Endothelial cell of umbilical vein (primary cell): Measurements from ENCODE around the gene WDR6. TPM values are rescaled to one million over a fixed set of nuclear protein-coding genes. Genes with fewer than 3 reads are reported as not detected.

Experiments used
- BruUV-seq: library from RNA; stranded (reverse); fragments of 400-500 nt; replicated peaks from 2 replicates; lab custom pipeline; 2021; lab: Mats Ljungman, UMichigan
- CTCF ChIA-PET: fragments of 300-600, 350-600 bp; sonication (Branson Sonifier 250); formaldehyde crosslinking; loops from one replicate; lab custom pipeline; 2021; ENCODE audit warnings: antibody characterized with exemption, inconsistent platforms; lab: Charles Lee
- POLR2A ChIA-PET: fragments of 300-600, 350-600 bp; sonication (Branson Sonifier 250); formaldehyde crosslinking; loops from one replicate; lab custom pipeline; 2021; ENCODE audit warnings: antibody characterized with exemption, inconsistent platforms; lab: Charles Lee
- DNase-seq: peaks from one replicate; pipeline ENCODE4 v3.0.0-alpha.2; 2011; ENCODE audit warnings: low read depth, low spot score
- FAIRE-seq: peaks from 2 replicates; lab custom pipeline; 2011; peaks lifted over from hg19 to GRCh38; lab: Jason Lieb, UNC
- H2AFZ ChIP-seq: 2 replicates; pipeline ENCODE4 v1.6.0; 2012; ENCODE audit warnings: low read depth, low read length, control low read depth, inconsistent platforms
- H3K27ac ChIP-seq: 2 replicates; pipeline ENCODE4 v1.5.1; 2011; ENCODE audit warnings: low read depth, mild to moderate bottlenecking, control low read depth, low read length, moderate library complexity; ENCODE audit not compliant: insufficient read depth
- H3K27me3 ChIP-seq, 2 experiments: 2 replicates each; pipeline versions ENCODE4 v1.6.0 to v1.6.1; 2011; ENCODE audit warnings: low read length in 2 of 2, mixed read lengths in 1 of 2; ENCODE audit not compliant: control insufficient read depth in 2 of 2, insufficient read depth in 2 of 2
- H3K36me3 ChIP-seq, 2 experiments: 2 replicates in 1 of 2; 3 replicates in 1 of 2; pipeline ENCODE4 v1.5.1; 2011; ENCODE audit warnings: low read length in 2 of 2, mild to moderate bottlenecking in 1 of 2, moderate library complexity in 1 of 2; ENCODE audit not compliant: control insufficient read depth in 2 of 2, insufficient read depth in 2 of 2; ENCODE audit errors: extremely low read depth in 1 of 2
- H3K4me1 ChIP-seq: 3 replicates; pipeline ENCODE4 v1.5.1; 2011; ENCODE audit warnings: mild to moderate bottlenecking, low read length; ENCODE audit not compliant: control insufficient read depth, insufficient read depth; ENCODE audit errors: extremely low read depth
- H3K4me2 ChIP-seq: 2 replicates; pipeline ENCODE4 v1.6.1; 2011; ENCODE audit warnings: low read length, control low read depth, mixed read lengths; ENCODE audit not compliant: insufficient read depth
- H3K4me3 ChIP-seq, 3 experiments: fragments of 200-600 bp in 1 of 3; sonication (generic), shearing (Covaris generic) in 1 of 3; replicated peaks in 1 of 3; 2 replicates each; pipeline ENCODE4 v1.5.1; 2011 to 2016; ENCODE audit warnings: control low read depth in 3 of 3, low read length in 3 of 3, mild to moderate bottlenecking in 2 of 3, inconsistent platforms in 1 of 3, low read depth in 1 of 3, moderate library complexity in 1 of 3; ENCODE audit not compliant: insufficient read depth in 1 of 3
- H3K79me2 ChIP-seq: 2 replicates; pipeline ENCODE4 v1.6.0; 2012; ENCODE audit warnings: low read length, inconsistent platforms; ENCODE audit not compliant: control insufficient read depth, insufficient read depth
- H3K9ac ChIP-seq: replicated peaks from 2 replicates; pipeline ENCODE3; 2011; ENCODE audit warnings: low read length, control low read depth; ENCODE audit not compliant: insufficient read depth; ENCODE audit errors: extremely low read depth
- H3K9me1 ChIP-seq: replicated peaks from 3 replicates; pipeline ENCODE4 v1.6.0; 2011; ENCODE audit warnings: mild to moderate bottlenecking, low read length; ENCODE audit not compliant: control insufficient read depth, insufficient read depth; ENCODE audit errors: extremely low read depth
- H3K9me3 ChIP-seq: replicated peaks from 2 replicates; pipeline ENCODE4 v1.5.1; 2012; ENCODE audit warnings: low read length, inconsistent platforms; ENCODE audit not compliant: control insufficient read depth, insufficient read depth
- H4K20me1 ChIP-seq: replicated peaks from 2 replicates; pipeline ENCODE3; 2011; ENCODE audit warnings: mild to moderate bottlenecking, low read length; ENCODE audit not compliant: control insufficient read depth, insufficient read depth; ENCODE audit errors: extremely low read depth
- EZH2 ChIP-seq: IDR thresholded peaks from 2 replicates; pipeline ENCODE4 v1.6.1; 2012; ENCODE audit warnings: borderline replicate concordance, low read depth, mild to moderate bottlenecking, moderate library complexity, low read length, inconsistent platforms; ENCODE audit not compliant: severe bottlenecking
- FOS ChIP-seq: IDR thresholded peaks from 2 replicates; pipeline ENCODE4 v1.6.1; 2011; ENCODE audit warnings: mild to moderate bottlenecking, low read length, moderate library complexity, borderline replicate concordance; ENCODE audit not compliant: insufficient read depth
- GATA2 ChIP-seq: IDR thresholded peaks from 2 replicates; pipeline ENCODE4 v1.7.0; 2011; ENCODE audit warnings: low read depth, mild to moderate bottlenecking, moderate library complexity, mixed read lengths, low read length; ENCODE audit not compliant: insufficient read length, insufficient read depth
- MYC ChIP-seq: IDR thresholded peaks from one replicate; pipeline ENCODE4 v1.6.1; 2011; ENCODE audit warnings: mild to moderate bottlenecking, low read depth, low read length
- POLR2A ChIP-seq: IDR thresholded peaks from 2 replicates; pipeline ENCODE4 v1.6.1; 2012; ENCODE audit warnings: low read depth, mild to moderate bottlenecking, control low read depth, low read length
- POLR2AphosphoS5 ChIP-seq: IDR thresholded peaks from 2 replicates; pipeline ENCODE4 v1.6.1; 2012; ENCODE audit warnings: low read depth, mild to moderate bottlenecking, control low read depth, low read length, moderate library complexity; ENCODE audit not compliant: insufficient read depth
- dilution Hi-C: fragments of 300-500 bp; cut with MboI; formaldehyde crosslinking; loops from one replicate; pipeline ENCODE4 v1.15.0; 2019; ENCODE audit warnings: low sequenced_read_pairs; ENCODE audit not compliant: extremely low pct_ligation_motif_present
- intact Hi-C: fragments of 100-400 bp; cut with micrococcal nuclease; formaldehyde crosslinking; loops from one replicate; pipeline ENCODE4 v1.10.0; 2022
- polyA plus RNA-seq, 4 experiments: library from polyadenylated mRNA; depleted of rRNA in 3 of 4; stranded (reverse) in 3 of 4; unstranded in 1 of 4; fragments of >200 nt; gene quantifications; 2 replicates each; pipeline versions ENCODE4 v1.2.1 to v1.2.3, GENCODE V29; 2011 to 2012; ENCODE audit warnings: missing spikeins in 1 of 4
- total RNA-seq: library from RNA; stranded (reverse); gene quantifications from 2 replicates; pipeline ENCODE4 v1.2.3, GENCODE V29; 2021
- TF ChIP-seq, protein P1 (sequence below), 2 donors: IDR thresholded peaks; 1 replicate in 1 of 2; 2 replicates in 1 of 2; pipeline ENCODE4 v1.5.1; 2011; ENCODE audit warnings: low read length in 2 of 2, mild to moderate bottlenecking in 2 of 2, moderate library complexity in 2 of 2, control low read depth in 1 of 2, inconsistent platforms in 1 of 2, low read depth in 1 of 2; ENCODE audit not compliant: insufficient read depth in 1 of 2; ENCODE audit errors: extremely low read depth in 1 of 2
- TF ChIP-seq, protein P2 (sequence below): IDR thresholded peaks from 2 replicates; pipeline ENCODE4 v1.6.1; 2011; ENCODE audit not compliant: insufficient read depth, insufficient read length

Gene WDR6
- total and polyA plus RNA-seq, 2 donors (not counting 3 experiments of a cell fraction or from before 2014, with no cell fraction given) = 192 to 319 TPM

DNA sequence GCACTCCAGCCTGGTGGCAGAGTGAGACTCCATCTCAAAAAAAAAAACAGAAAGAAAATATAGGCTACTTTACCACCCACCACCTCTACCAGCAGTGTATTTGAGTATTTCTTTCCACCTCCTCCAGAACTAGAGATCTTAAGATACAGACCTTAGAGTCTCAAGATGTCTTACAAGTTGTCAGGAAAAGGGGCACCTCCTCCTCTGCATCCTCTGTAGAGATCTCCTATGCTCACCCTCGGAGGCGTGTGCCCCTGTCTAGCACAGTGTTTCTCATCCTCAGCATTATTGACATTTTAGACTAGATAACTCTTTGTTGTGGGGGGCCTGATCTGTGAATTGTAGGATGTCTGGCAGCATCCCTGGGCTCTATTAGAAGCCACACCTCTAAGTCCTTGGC is 44.9 kb upstream of the WDR6 start:
- Histone ChIP-seq H3K27ac (no peak overlapping the region), H2AFZ (no peak overlapping the region), H3K4me2 (no peak overlapping the region), H3K9ac (no peak overlapping the region), H3K4me1 (no peaks in the 10 kb centered on the region), H3K9me3 (no peaks in the 10 kb centered on the region), H4K20me1 (no peaks in the 10 kb centered on the region), H3K79me2 (peaks cover 3% of the 10 kb centered on the region), H3K4me3 (no peak overlapping the region), H3K9me1 (no peaks in the 10 kb centered on the region), H3K36me3 (peaks cover 9 to 11% of the 10 kb centered on the region in 2 experiments), H3K27me3 (no peaks in the 10 kb centered on the region)
- dilution Hi-C loops (no loop called here), intact Hi-C loops (no loop called here)
- ChIA-PET POLR2A (no interaction called here), CTCF (no interaction called here)
- DNase-seq (no peak), FAIRE-seq (no peak)
- TF ChIP-seq POLR2A = no peak
- TF ChIP-seq GATA2 = no peak
- TF ChIP-seq EZH2 = no peak
- TF ChIP-seq POLR2AphosphoS5 = no peak
- TF ChIP-seq, protein P1, sequence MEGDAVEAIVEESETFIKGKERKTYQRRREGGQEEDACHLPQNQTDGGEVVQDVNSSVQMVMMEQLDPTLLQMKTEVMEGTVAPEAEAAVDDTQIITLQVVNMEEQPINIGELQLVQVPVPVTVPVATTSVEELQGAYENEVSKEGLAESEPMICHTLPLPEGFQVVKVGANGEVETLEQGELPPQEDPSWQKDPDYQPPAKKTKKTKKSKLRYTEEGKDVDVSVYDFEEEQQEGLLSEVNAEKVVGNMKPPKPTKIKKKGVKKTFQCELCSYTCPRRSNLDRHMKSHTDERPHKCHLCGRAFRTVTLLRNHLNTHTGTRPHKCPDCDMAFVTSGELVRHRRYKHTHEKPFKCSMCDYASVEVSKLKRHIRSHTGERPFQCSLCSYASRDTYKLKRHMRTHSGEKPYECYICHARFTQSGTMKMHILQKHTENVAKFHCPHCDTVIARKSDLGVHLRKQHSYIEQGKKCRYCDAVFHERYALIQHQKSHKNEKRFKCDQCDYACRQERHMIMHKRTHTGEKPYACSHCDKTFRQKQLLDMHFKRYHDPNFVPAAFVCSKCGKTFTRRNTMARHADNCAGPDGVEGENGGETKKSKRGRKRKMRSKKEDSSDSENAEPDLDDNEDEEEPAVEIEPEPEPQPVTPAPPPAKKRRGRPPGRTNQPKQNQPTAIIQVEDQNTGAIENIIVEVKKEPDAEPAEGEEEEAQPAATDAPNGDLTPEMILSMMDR (IDR thresholded peaks at IDR 0.05; ENCODE audit: extremely low read depth in 1 of 2, insufficient read depth in 1 of 2, low read depth in 1 of 2, low read length in 2 of 2) = no peak
- BruUV-seq = no TSS peak

- no peak for DNase-seq
- H3K9me1 ChIP-seq = no peaks in the 10 kb centered on the region
- no peak for FAIRE-seq
- no peak overlapping the region for H3K4me3 ChIP-seq
- dilution Hi-C loops = no loop called here
- no peak overlapping the region for H3K27ac ChIP-seq
- no peak overlapping the region for H2AFZ ChIP-seq
- H3K36me3 ChIP-seq = peaks cover 8 to 12% of the 10 kb centered on the region in 2 experiments
- intact Hi-C loops = no loop called here
- H3K4me1 ChIP-seq = no peaks in the 10 kb centered on the region
- TF ChIP-seq, protein P2, sequence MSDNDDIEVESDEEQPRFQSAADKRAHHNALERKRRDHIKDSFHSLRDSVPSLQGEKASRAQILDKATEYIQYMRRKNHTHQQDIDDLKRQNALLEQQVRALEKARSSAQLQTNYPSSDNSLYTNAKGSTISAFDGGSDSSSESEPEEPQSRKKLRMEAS = no peak
- TF ChIP-seq POLR2A (no peak), EZH2 (no peak), MYC (no peak), FOS (no peak)
- TF ChIP-seq, protein P1 (IDR thresholded peaks at IDR 0.05; ENCODE audit: extremely low read depth in 1 of 2, insufficient read depth in 1 of 2, low read depth in 1 of 2, low read length in 2 of 2) = no peak
- H3K79me2 ChIP-seq = peaks cover 2% of the 10 kb centered on the region
- H3K27me3 ChIP-seq = no peaks in the 10 kb centered on the region
- no peak overlapping the region for H3K9ac ChIP-seq
- ChIA-PET POLR2A (no interaction called here), CTCF (no interaction called here)
- no peak overlapping the region for H3K4me2 ChIP-seq
- H4K20me1 ChIP-seq = no peaks in the 10 kb centered on the region
- no TSS peak for BruUV-seq
- no peaks in the 10 kb centered on the region for H3K9me3 ChIP-seq
These were observed 44.3 kb upstream of the WDR6 start for GRCh38 chr3:48962939-48963338.
